Coronary artery (tissue), 2 donors: ENCODE measurements around the gene PRODH.
"Not testable (repeated sequence)": the region's sequence is repeated elsewhere in the genome, so short reads cannot be mapped to it uniquely, and the experiment has no call there.

Experiments used
- DNase-seq: peaks from one replicate; pipeline ENCODE4 v3.0.0-alpha.2; 2017; ENCODE audit warnings: low spot score
- H3K27ac ChIP-seq, 2 donors: fragments of 200-600 bp; sonication (generic); one replicate each; pipeline ENCODE4 v1.5.1; 2016 to 2019
- H3K4me3 ChIP-seq: fragments of 200-600 bp; sonication (generic); 2 replicates; pipeline ENCODE4 v1.5.1; 2016; ENCODE audit warnings: mild to moderate bottlenecking, moderate library complexity
- CTCF ChIP-seq: fragments of 200-600 bp; sonication (generic); IDR thresholded peaks from one replicate; pipeline ENCODE4 v1.5.1; 2019; ENCODE audit warnings: antibody characterized with exemption

The PRODH gene

GRCh38 chr22:18911535-18911934 is 24.6 kb downstream of the PRODH start:
- not testable (repeated sequence) for H3K4me3 ChIP-seq, DNase-seq

GRCh38 chr22:18909556-18909955 is 26.5 kb downstream of the PRODH start:
- TF ChIP-seq CTCF: no peak
- Histone ChIP-seq H3K27ac (no peak overlapping the region), H3K4me3 (no peak overlapping the region)
- no peak for DNase-seq

More at GRCh38 chr22:18911535-18911934, 24.6 kb downstream of the PRODH start:
- not testable (repeated sequence) for H3K27ac ChIP-seq

GRCh38 chr22:18906896-18907295 is 29.2 kb downstream of the PRODH start:
- no peak for TF ChIP-seq CTCF
- Histone ChIP-seq H3K27ac (no peak overlapping the region), H3K4me3 (no peak overlapping the region)
- no peak for DNase-seq

- not testable (repeated sequence) for H3K27ac ChIP-seq, DNase-seq, H3K4me3 ChIP-seq
Observed at GRCh38 chr22:18906410-18906745, 29.7 kb downstream of the PRODH start.

- no peak within 1 kb of the TSS for H3K27ac ChIP-seq
- TF ChIP-seq CTCF: no peak
Observed at GRCh38 chr22:18905540-18906409, 30.3 kb downstream of the PRODH start, which contains the start of gene DGCR6. Gene DGCR6, plus strand, starts transcription at chr22:18906320. Its CDS starts 55 bp downstream, at chr22:18906375.

GRCh38 chr22:18896037-18896657 is 39.9 kb downstream of the PRODH start:
- DNase-seq, H3K4me3 ChIP-seq, H3K27ac ChIP-seq: not testable (repeated sequence)

More at GRCh38 chr22:18905540-18906409, 30.3 kb downstream of the PRODH start, which contains the start of gene DGCR6:
- H3K4me3 ChIP-seq: no peak within 1 kb of the TSS
- DNase-seq: no peak

- DNase-seq, H3K27ac ChIP-seq, H3K4me3 ChIP-seq: not testable (repeated sequence)
Observed at GRCh38 chr22:18893775-18894174, 42.3 kb downstream of the PRODH start.

- H3K4me3 ChIP-seq, DNase-seq, H3K27ac ChIP-seq: not testable (repeated sequence)
Observed at GRCh38 chr22:18890510-18891192, 45.4 kb downstream of the PRODH start.

- DNase-seq: no peak
- H3K4me3 ChIP-seq: no peak overlapping the region
- no peak for TF ChIP-seq CTCF
- no peak overlapping the region for H3K27ac ChIP-seq
Observed at GRCh38 chr22:18888115-18888514, 48.0 kb downstream of the PRODH start.

GRCh38 chr22:18884465-18884864 is 51.6 kb downstream of the PRODH start:
- not testable (repeated sequence) for DNase-seq, H3K4me3 ChIP-seq, H3K27ac ChIP-seq

GRCh38 chr22:18881260-18881659 is 54.8 kb downstream of the PRODH start:
- not testable (repeated sequence) for H3K4me3 ChIP-seq, DNase-seq, H3K27ac ChIP-seq
